Mesothelial cell of epicardium (in vitro differentiated cells): ENCODE measurements around the gene C1orf122. TPM values are rescaled to one million over a fixed set of nuclear protein-coding genes. Genes with fewer than 3 reads are reported as not detected.

Source experiments
- DNase-seq, 2 experiments: peaks; one replicate each; pipeline ENCODE4 v3.0.0; 2021; ENCODE audit warnings: low spot score in 2 of 2; ENCODE audit not compliant: unreplicated experiment in 2 of 2
- H3K27ac Mint-ChIP-seq: 2 replicates; pipeline ENCODE4 v1.8.0; 2021; ENCODE audit warnings: mixed read lengths
- H3K27me3 Mint-ChIP-seq: 2 replicates; pipeline ENCODE4 v1.8.0; 2021; ENCODE audit warnings: low read depth, mixed read lengths
- H3K36me3 Mint-ChIP-seq: 2 replicates; pipeline ENCODE4 v1.8.0; 2021; ENCODE audit warnings: mixed read lengths
- H3K4me1 Mint-ChIP-seq: 2 replicates; pipeline ENCODE4 v1.8.0; 2021; ENCODE audit warnings: mixed read lengths
- H3K4me3 Mint-ChIP-seq: 2 replicates; pipeline ENCODE4 v1.8.0; 2021; ENCODE audit warnings: mild to moderate bottlenecking, moderate library complexity, mixed read lengths
- H3K9me3 Mint-ChIP-seq: 2 replicates; pipeline ENCODE4 v1.8.0; 2021; ENCODE audit warnings: mixed read lengths
- CTCF ChIP-seq: fragments of 200-600 bp; sonication (generic); IDR thresholded peaks from one replicate; pipeline ENCODE4 v1.5.0; 2021; ENCODE audit warnings: antibody characterized with exemption; ENCODE audit not compliant: unreplicated experiment
- total RNA-seq: library from RNA; stranded (reverse); gene quantifications from 3 replicates; pipeline ENCODE4 v1.2.1, GENCODE V29; 2021

Gene C1orf122
- total RNA-seq, 1 donor from 2014 or later: 36.8 TPM

GRCh38 chr1:37850352-37850955 is 42.9 kb downstream of the C1orf122 start:
- H3K9me3 Mint-ChIP-seq: no peaks in the 10 kb centered on the region
- no peak for DNase-seq
- H3K27me3 Mint-ChIP-seq: no peaks in the 10 kb centered on the region
- no peak overlapping the region for H3K4me3 Mint-ChIP-seq
- peaks cover 4% of the 10 kb centered on the region for H3K4me1 Mint-ChIP-seq
- TF ChIP-seq CTCF: no peak
- peaks cover 8% of the 10 kb centered on the region for H3K36me3 Mint-ChIP-seq
- H3K27ac Mint-ChIP-seq: no peak overlapping the region

DNA sequence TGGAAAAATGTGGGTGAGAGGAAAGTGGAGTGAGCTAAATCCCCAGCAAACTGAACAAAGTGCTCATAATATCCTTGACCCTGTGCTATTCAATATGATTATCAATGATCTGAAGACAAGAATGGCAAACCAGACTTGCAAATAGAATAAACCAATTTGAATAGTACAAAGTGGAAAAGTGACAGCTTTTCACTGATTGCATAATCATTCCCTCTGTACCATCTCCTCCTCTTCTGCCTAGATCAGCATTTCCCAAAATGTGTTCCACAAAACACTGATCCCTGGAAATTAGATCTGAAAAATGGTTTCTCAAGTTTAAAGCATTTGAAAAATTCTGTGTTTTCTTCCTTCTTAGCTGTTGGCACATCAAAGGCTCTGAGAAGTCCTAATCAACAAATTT is 43.7 kb downstream of the C1orf122 start:
- Mint-ChIP-seq H3K9me3 (no peaks in the 10 kb centered on the region), H3K4me3 (no peak overlapping the region), H3K4me1 (peaks cover 4% of the 10 kb centered on the region), H3K27ac (no peak overlapping the region), H3K27me3 (no peaks in the 10 kb centered on the region), H3K36me3 (peaks cover 8% of the 10 kb centered on the region)
- DNase-seq: no peak
- no peak for TF ChIP-seq CTCF

GRCh38 chr1:37851782-37852210 is 44.2 kb downstream of the C1orf122 start:
- H3K27me3 Mint-ChIP-seq: no peaks in the 10 kb centered on the region
- peaks cover 4% of the 10 kb centered on the region for H3K4me1 Mint-ChIP-seq

DNA sequence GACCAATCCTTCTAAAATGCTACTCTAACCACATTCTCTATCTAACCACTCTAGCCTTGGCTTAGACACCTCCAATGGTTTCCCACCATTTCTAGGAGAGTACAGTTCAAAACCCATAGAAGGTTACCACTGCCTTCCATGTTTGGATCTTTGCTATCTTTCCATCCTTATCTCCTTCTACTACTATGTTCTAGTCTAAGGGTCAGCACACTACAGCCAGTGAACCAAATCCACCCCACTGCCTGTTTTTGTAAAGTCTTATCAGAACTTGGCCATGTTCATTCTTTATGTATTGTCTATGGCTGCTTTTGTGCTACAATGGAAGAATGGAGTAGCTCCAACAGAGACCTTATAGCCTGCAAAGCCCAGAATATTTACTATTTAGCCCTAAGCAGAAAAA is 45.6 kb downstream of the C1orf122 start:
- DNase-seq: no peak
- peaks cover 11% of the 10 kb centered on the region for H3K36me3 Mint-ChIP-seq

More at GRCh38 chr1:37851782-37852210, 44.2 kb downstream of the C1orf122 start:
- no peaks in the 10 kb centered on the region for H3K9me3 Mint-ChIP-seq
- peaks cover 8% of the 10 kb centered on the region for H3K36me3 Mint-ChIP-seq
- no peak overlapping the region for H3K27ac Mint-ChIP-seq
- no peak for TF ChIP-seq CTCF
- H3K4me3 Mint-ChIP-seq: no peak overlapping the region
- no peak for DNase-seq

GRCh38 chr1:37854406-37854805 is 46.8 kb downstream of the C1orf122 start:
- no peaks in the 10 kb centered on the region for H3K27me3 Mint-ChIP-seq
- TF ChIP-seq CTCF: no peak
- H3K27ac Mint-ChIP-seq: no peak overlapping the region
- peaks cover 14% of the 10 kb centered on the region for H3K4me1 Mint-ChIP-seq
- H3K9me3 Mint-ChIP-seq: no peaks in the 10 kb centered on the region
- DNase-seq: no peak
- no peak overlapping the region for H3K4me3 Mint-ChIP-seq
- H3K36me3 Mint-ChIP-seq: peaks cover 11% of the 10 kb centered on the region

More for the DNA sequence above, 45.6 kb downstream of the C1orf122 start:
- Mint-ChIP-seq H3K27ac (no peak overlapping the region), H3K4me1 (peaks cover 6% of the 10 kb centered on the region), H3K4me3 (no peak overlapping the region), H3K27me3 (no peaks in the 10 kb centered on the region), H3K9me3 (no peaks in the 10 kb centered on the region)
- TF ChIP-seq CTCF: no peak

Other genes starting within 250 kb of the C1orf122 start
- gene GNL2, start 211.9 kb upstream of the C1orf122 start, total RNA-seq: 59.3 to 61.8 TPM (median 61.1 TPM) in 3 replicates
- 0.20 to 0.51 TPM (median 0.43 TPM) in 3 replicates for gene RSPO1, start 172.9 kb upstream of the C1orf122 start, total RNA-seq
- 12.8 to 14.6 TPM (median 13.5 TPM) in 3 replicates for gene CDCA8, start 115.3 kb upstream of the C1orf122 start, total RNA-seq
- gene EPHA10, start 42.7 kb upstream of the C1orf122 start, total RNA-seq: 0.18 to 0.25 TPM (median 0.24 TPM) in 3 replicates
- gene MANEAL, start 13.9 kb upstream of the C1orf122 start, total RNA-seq: 1.4 to 1.8 TPM (median 1.8 TPM) in 3 replicates
- 18.6 to 21.2 TPM (median 19.8 TPM) in 3 replicates for gene YRDC, start 418 bp downstream of the C1orf122 start, total RNA-seq
- gene MTF1, start 51.8 kb downstream of the C1orf122 start, total RNA-seq: 12.8 to 18.0 TPM (median 14.3 TPM) in 3 replicates
- gene INPP5B, start 139.3 kb downstream of the C1orf122 start, total RNA-seq: 20.7 to 21.5 TPM (median 20.9 TPM) in 3 replicates
- 69.8 to 82.2 TPM (median 80.7 TPM) in 3 replicates for gene SF3A3, start 182.2 kb downstream of the C1orf122 start, total RNA-seq
- gene FHL3, start 197.7 kb downstream of the C1orf122 start, total RNA-seq: 46.1 to 50.6 TPM (median 46.2 TPM) in 3 replicates
- gene UTP11, start 204.9 kb downstream of the C1orf122 start, total RNA-seq: 32.3 to 37.2 TPM (median 36.5 TPM) in 3 replicates
- gene POU3F1, start 239.0 kb downstream of the C1orf122 start, total RNA-seq: 0.16 to 0.45 TPM (median 0.29 TPM) in 3 replicates